ENCODE data around the gene CCDC116.
"Not testable (repeated sequence)": the region's sequence is repeated elsewhere in the genome, so short reads cannot be mapped to it uniquely, and the experiment has no call there.

CCDC116 gene

DNA sequence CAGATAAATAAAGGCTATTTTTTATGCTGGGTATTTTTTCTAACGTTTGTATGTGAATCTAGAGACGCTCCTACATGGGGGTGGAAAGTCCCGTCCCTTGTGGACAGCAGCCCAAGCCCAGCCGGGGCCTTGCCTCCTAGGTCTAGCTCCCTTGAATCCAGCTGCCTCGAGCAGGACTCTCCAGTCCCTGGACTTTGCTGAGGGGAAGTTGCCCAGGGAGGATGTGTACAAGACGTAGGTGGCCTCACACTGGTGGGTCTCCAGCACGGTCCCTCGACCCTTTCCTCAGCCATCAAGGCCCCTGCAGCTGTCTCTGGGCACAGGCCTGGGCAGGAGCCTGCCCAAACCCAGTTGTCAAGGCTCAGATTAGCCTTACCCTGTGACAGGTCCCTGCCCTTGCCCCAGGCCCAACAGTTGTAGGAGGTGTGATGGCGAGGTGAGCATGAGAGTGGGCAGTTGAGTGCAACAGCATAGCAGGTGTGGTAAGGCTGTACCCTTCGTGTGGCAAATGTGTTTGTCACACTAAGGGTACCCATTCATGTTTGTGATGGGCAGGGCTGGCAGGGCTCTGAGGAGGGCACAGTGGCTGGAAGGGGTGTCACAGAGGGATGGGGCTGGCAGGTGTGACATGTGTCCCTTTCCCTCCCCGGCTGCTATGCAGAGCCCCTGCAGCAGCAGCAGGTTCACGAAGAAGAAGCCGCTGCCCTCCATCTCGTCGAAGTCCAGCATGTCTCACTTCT, 3.4 kb downstream of the CCDC116 start:
- no peak overlapping the region for H3K27ac ChIP-seq (ENCODE audit: low read length)
- H3K4me2 ChIP-seq (ENCODE audit: low read depth, low read length): no peak overlapping the region
- no peaks in the 10 kb centered on the region for H3F3A ChIP-seq (ENCODE audit: insufficient read depth, low read length)
- no peaks in the 10 kb centered on the region for H3K27me3 ChIP-seq (replicated peaks; ENCODE audit: insufficient read depth, low read length)
- no peak for DNase-seq
- H3K36me3 ChIP-seq (replicated peaks; ENCODE audit: insufficient read depth, low read length): no peaks in the 10 kb centered on the region
- no peaks in the 10 kb centered on the region for H3K4me1 ChIP-seq (ENCODE audit: low read length)
- H2AFZ ChIP-seq (ENCODE audit: low read length): no peak overlapping the region
- TF ChIP-seq CTCF (IDR thresholded peaks at IDR 0.05; ENCODE audit: low read length): no peak
- no peak for TF ChIP-seq EZH2phosphoT487 (IDR thresholded peaks at IDR 0.05; ENCODE audit: low read length)
- TF ChIP-seq EZH2 (optimal IDR thresholded peaks at IDR 0.05; ENCODE audit: low read depth, low read length): no peak
- H4K20me1 ChIP-seq (ENCODE audit: insufficient read depth, low read length): no peaks in the 10 kb centered on the region
- H3K9me2 ChIP-seq (replicated peaks; ENCODE audit: insufficient read depth, low read length): no peaks in the 10 kb centered on the region
- H3K79me2 ChIP-seq (ENCODE audit: low read length): no peaks in the 10 kb centered on the region
- H3K4me3 ChIP-seq (ENCODE audit: low read length): no peak overlapping the region
- no peaks in the 10 kb centered on the region for H3K9me3 ChIP-seq (replicated peaks; ENCODE audit: insufficient read depth, low read length)
- no peak overlapping the region for H3K9ac ChIP-seq (ENCODE audit: low read length)

GRCh38 chr22:21636629-21637218, 4.2 kb downstream of the CCDC116 start:
- H3K36me3 ChIP-seq (replicated peaks; ENCODE audit: insufficient read depth, low read length): no peaks in the 10 kb centered on the region
- H3K27ac ChIP-seq (ENCODE audit: low read length): no peak overlapping the region
- H3K4me1 ChIP-seq (ENCODE audit: low read length): no peaks in the 10 kb centered on the region
- H3K9me3 ChIP-seq (replicated peaks; ENCODE audit: insufficient read depth, low read length): no peaks in the 10 kb centered on the region
- H3K9ac ChIP-seq (ENCODE audit: low read length): no peak overlapping the region
- no peaks in the 10 kb centered on the region for H3K27me3 ChIP-seq (replicated peaks; ENCODE audit: insufficient read depth, low read length)
- TF ChIP-seq EZH2 (optimal IDR thresholded peaks at IDR 0.05; ENCODE audit: low read depth, low read length): no peak
- no peaks in the 10 kb centered on the region for H4K20me1 ChIP-seq (ENCODE audit: insufficient read depth, low read length)
- H2AFZ ChIP-seq (ENCODE audit: low read length): no peak overlapping the region
- H3K4me2 ChIP-seq (ENCODE audit: low read depth, low read length): no peak overlapping the region
- DNase-seq: no peak
- H3K79me2 ChIP-seq (ENCODE audit: low read length): no peaks in the 10 kb centered on the region
- H3K9me2 ChIP-seq (replicated peaks; ENCODE audit: insufficient read depth, low read length): no peaks in the 10 kb centered on the region
- no peak overlapping the region for H3K4me3 ChIP-seq (ENCODE audit: low read length)
- no peaks in the 10 kb centered on the region for H3F3A ChIP-seq (ENCODE audit: insufficient read depth, low read length)

GRCh38 chr22:21637450-21637849, 4.9 kb downstream of the CCDC116 start:
- not testable (repeated sequence) for H3K4me2 ChIP-seq (ENCODE audit: low read depth, low read length); H3K9me3 ChIP-seq (replicated peaks; ENCODE audit: insufficient read depth, low read length); H3K4me3 ChIP-seq (ENCODE audit: low read length); H3K9ac ChIP-seq (ENCODE audit: low read length); H3K9me2 ChIP-seq (replicated peaks; ENCODE audit: insufficient read depth, low read length); H3F3A ChIP-seq (ENCODE audit: insufficient read depth, low read length); H3K79me2 ChIP-seq (ENCODE audit: low read length); H3K36me3 ChIP-seq (replicated peaks; ENCODE audit: insufficient read depth, low read length); H3K27me3 ChIP-seq (replicated peaks; ENCODE audit: insufficient read depth, low read length); H3K27ac ChIP-seq (ENCODE audit: low read length); H2AFZ ChIP-seq (ENCODE audit: low read length); DNase-seq; H3K4me1 ChIP-seq (ENCODE audit: low read length); H4K20me1 ChIP-seq (ENCODE audit: insufficient read depth, low read length)

GRCh38 chr22:21639359-21639758, 6.8 kb downstream of the CCDC116 start:
- no peaks in the 10 kb centered on the region for H3K36me3 ChIP-seq (replicated peaks; ENCODE audit: insufficient read depth, low read length)
- no peak overlapping the region for H3K4me2 ChIP-seq (ENCODE audit: low read depth, low read length)
- no peak overlapping the region for H3K9ac ChIP-seq (ENCODE audit: low read length)
- H3K4me1 ChIP-seq (ENCODE audit: low read length): no peaks in the 10 kb centered on the region
- 0 out of 2 replicates have a peak, but pooled peaks cover 5% of the 10 kb centered on the region for H3F3A ChIP-seq (ENCODE audit: insufficient read depth, low read length)
- no peak for DNase-seq
- no peak for TF ChIP-seq CTCF (IDR thresholded peaks at IDR 0.05; ENCODE audit: low read length)
- no peak for TF ChIP-seq EZH2phosphoT487 (IDR thresholded peaks at IDR 0.05; ENCODE audit: low read length)
- no peak for TF ChIP-seq EZH2 (optimal IDR thresholded peaks at IDR 0.05; ENCODE audit: low read depth, low read length)
- no peak overlapping the region for H3K4me3 ChIP-seq (ENCODE audit: low read length)
- no peaks in the 10 kb centered on the region for H4K20me1 ChIP-seq (ENCODE audit: insufficient read depth, low read length)
- H3K9me3 ChIP-seq (replicated peaks; ENCODE audit: insufficient read depth, low read length): no peaks in the 10 kb centered on the region
- no peaks in the 10 kb centered on the region for H3K9me2 ChIP-seq (replicated peaks; ENCODE audit: insufficient read depth, low read length)
- H3K27me3 ChIP-seq (replicated peaks; ENCODE audit: insufficient read depth, low read length): no peaks in the 10 kb centered on the region
- H3K79me2 ChIP-seq (ENCODE audit: low read length): peaks cover 13% of the 10 kb centered on the region
- no peak overlapping the region for H3K27ac ChIP-seq (ENCODE audit: low read length)
- no peak overlapping the region for H2AFZ ChIP-seq (ENCODE audit: low read length)

Measured in MM.1S (cell line).